ENCODE data around the gene VPS13C. TPM values are rescaled to one million over a fixed set of nuclear protein-coding genes. Genes with fewer than 3 reads are reported as not detected.

VPS13C gene
- total RNA-seq, 1 donor from 2014 or later = 33.6 TPM

DNA sequence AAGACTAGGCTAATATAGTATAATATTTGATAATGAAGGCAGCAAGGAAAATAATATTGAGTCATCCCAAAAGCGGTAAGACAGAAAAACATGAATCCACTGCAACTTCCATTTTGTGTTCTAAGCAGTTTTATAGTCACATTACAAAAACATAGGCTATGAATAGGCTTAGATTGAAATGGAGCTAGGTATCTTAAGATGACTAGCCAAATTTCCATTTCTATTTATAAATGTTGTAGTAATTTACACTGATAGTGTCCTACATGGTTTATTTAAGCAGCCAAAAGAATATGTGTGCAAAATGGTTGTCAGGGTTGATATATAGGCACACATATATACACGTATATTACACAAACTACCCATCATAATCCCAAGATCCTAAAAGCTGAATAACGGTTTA is 82.0 kb downstream of the VPS13C start:
- TF ChIP-seq, protein P1, sequence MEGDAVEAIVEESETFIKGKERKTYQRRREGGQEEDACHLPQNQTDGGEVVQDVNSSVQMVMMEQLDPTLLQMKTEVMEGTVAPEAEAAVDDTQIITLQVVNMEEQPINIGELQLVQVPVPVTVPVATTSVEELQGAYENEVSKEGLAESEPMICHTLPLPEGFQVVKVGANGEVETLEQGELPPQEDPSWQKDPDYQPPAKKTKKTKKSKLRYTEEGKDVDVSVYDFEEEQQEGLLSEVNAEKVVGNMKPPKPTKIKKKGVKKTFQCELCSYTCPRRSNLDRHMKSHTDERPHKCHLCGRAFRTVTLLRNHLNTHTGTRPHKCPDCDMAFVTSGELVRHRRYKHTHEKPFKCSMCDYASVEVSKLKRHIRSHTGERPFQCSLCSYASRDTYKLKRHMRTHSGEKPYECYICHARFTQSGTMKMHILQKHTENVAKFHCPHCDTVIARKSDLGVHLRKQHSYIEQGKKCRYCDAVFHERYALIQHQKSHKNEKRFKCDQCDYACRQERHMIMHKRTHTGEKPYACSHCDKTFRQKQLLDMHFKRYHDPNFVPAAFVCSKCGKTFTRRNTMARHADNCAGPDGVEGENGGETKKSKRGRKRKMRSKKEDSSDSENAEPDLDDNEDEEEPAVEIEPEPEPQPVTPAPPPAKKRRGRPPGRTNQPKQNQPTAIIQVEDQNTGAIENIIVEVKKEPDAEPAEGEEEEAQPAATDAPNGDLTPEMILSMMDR (IDR thresholded peaks at IDR 0.05) = no peak
- H3K4me1 ChIP-seq = no peaks in the 10 kb centered on the region
- no peak for DNase-seq (ENCODE audit: low spot score in 2 of 2)
- H3K9me3 ChIP-seq = no peaks in the 10 kb centered on the region
- H3K27ac ChIP-seq = no peak overlapping the region
- H3K4me3 ChIP-seq = no peak overlapping the region
- no peaks in the 10 kb centered on the region for H3K27me3 ChIP-seq
- peaks cover 27 to 54% of the 10 kb centered on the region in 2 donors for H3K36me3 ChIP-seq
- intact Hi-C loops (cut with DNase I) = no loop called here

DNA sequence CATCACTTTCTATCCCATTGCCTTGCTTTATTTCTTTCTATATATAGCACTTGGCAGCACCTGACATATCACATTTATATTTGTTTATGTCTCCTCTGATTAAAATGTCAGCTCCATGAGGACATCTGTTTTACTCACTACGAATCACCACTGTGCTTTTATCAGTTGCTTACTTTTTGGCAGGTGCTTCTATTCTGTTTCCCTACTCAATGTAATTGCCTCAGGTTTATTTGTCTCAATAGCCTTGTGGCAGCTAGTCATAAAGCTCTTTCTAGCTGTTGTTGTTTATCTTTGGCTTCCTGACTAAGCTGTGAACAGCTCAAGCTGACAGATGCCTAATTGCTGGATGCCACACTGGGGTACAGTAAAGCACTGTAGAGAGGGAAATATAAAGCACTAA is 85.5 kb downstream of the VPS13C start:
- H3K9me3 ChIP-seq = no peaks in the 10 kb centered on the region
- no peak overlapping the region for H3K27ac ChIP-seq
- no peaks in the 10 kb centered on the region for H3K27me3 ChIP-seq
- H3K36me3 ChIP-seq = peaks cover 19 to 57% of the 10 kb centered on the region in 2 donors
- no peak for DNase-seq (ENCODE audit: low spot score in 2 of 2)
- TF ChIP-seq, protein P1 (IDR thresholded peaks at IDR 0.05) = no peak
- no peaks in the 10 kb centered on the region for H3K4me1 ChIP-seq
- intact Hi-C loops (cut with DNase I) = no loop called here
- H3K4me3 ChIP-seq = no peak overlapping the region

DNA sequence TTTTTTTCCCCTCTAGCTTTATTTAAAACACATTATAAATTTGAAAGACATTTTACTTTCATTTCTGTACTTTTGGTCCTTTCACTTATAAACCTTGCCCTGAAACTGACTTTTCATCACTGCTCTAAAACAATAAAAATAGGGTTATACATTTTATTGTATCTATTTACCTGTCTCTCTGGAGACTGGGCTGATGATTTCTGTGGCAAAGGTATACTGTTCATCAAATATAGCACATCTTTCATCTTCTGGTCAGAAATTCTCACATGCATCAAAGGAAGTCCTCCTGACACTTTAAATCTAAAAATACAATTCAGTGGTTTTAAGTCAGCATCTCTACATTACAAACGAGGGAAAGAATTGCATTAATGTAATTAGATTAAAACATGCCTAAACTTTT is 86.1 kb downstream of the VPS13C start:
- no peaks in the 10 kb centered on the region for H3K9me3 ChIP-seq
- H3K36me3 ChIP-seq = peaks cover 15 to 52% of the 10 kb centered on the region in 2 donors
- TF ChIP-seq, protein P1 (IDR thresholded peaks at IDR 0.05) = no peak
- no peaks in the 10 kb centered on the region for H3K4me1 ChIP-seq
- H3K27me3 ChIP-seq = no peaks in the 10 kb centered on the region
- intact Hi-C loops (cut with DNase I) = no loop called here
- no peak overlapping the region for H3K27ac ChIP-seq
- no peak overlapping the region for H3K4me3 ChIP-seq
- no peak for DNase-seq (ENCODE audit: low spot score in 2 of 2)

DNA sequence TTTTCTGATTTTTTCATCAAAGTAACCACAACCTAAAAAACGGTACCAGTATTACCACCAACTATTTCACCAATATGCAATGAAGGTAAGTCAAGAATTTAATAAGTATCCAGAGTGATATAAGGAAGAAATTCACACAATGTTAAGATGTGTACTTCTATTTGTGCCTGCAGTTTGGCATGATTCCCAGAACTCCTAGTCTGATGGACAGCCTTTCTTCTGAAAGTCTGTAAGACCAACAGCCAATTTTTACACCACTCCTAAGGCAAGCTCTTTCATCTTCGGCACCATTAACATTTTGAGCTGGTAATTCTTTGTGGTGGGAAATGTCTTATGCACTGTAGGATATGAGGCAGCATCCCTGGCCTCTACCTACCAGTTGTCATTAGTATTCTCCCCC is 108.3 kb downstream of the VPS13C start:
- Histone ChIP-seq H3K9me3 (no peaks in the 10 kb centered on the region), H3K27me3 (no peaks in the 10 kb centered on the region), H3K27ac (no peak overlapping the region), H3K4me1 (no peaks in the 10 kb centered on the region), H3K36me3 (peaks cover 15 to 43% of the 10 kb centered on the region in 2 donors), H3K4me3 (no peak overlapping the region)
- DNase-seq (ENCODE audit: low spot score in 2 of 2) = no peak
- TF ChIP-seq, protein P1 (IDR thresholded peaks at IDR 0.05) = no peak
- intact Hi-C loops (cut with DNase I) = no loop called here

DNA sequence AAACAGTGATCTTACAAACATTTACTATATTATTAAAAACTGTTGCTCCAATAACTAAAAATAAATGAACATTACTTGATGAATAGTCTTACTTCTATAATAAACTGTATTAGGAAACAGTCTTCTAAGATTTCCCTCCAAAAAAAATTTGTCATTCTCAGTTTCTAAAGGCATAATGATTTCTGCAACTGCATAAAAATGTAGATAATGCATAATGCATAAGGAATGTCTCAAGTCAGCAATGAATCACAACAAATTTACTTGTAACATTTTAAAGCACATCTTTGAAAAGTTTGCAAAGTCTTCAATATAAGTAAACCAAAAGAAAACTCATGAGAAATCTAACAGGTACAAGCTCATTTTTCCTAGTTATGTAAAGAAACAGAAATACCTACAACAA is 113.5 kb downstream of the VPS13C start:
- no peaks in the 10 kb centered on the region for H3K27me3 ChIP-seq
- H3K4me3 ChIP-seq = no peak overlapping the region
- H3K9me3 ChIP-seq = no peaks in the 10 kb centered on the region
- H3K27ac ChIP-seq = no peak overlapping the region
- H3K36me3 ChIP-seq = peaks cover 23 to 54% of the 10 kb centered on the region in 2 donors
- H3K4me1 ChIP-seq = no peaks in the 10 kb centered on the region
- DNase-seq (ENCODE audit: low spot score in 2 of 2) = no peak
- intact Hi-C loops (cut with DNase I) = no loop called here
- TF ChIP-seq, protein P1 (IDR thresholded peaks at IDR 0.05) = no peak

DNA sequence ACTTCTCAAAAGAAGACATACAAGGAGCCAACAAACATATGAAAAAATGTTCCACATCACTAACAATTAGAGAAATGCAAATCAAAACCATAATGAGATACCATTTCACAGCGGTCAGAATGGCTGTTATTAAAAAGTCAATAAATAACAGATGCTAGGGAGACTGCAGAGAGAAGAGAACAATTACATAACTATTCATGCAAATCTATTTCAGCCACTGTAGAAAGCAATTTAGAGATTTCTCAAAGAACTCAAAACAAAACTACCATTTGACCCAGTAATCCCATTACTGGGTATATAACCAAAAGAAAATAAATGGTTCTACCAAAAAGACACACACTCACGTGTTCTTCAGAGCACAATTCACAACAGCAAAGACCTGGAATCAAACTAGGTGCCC is 116.3 kb downstream of the VPS13C start:
- no peaks in the 10 kb centered on the region for H3K27me3 ChIP-seq

More for the DNA sequence above, 116.3 kb downstream of the VPS13C start:
- DNase-seq (ENCODE audit: low spot score in 2 of 2) = no peak
- TF ChIP-seq, protein P1 (IDR thresholded peaks at IDR 0.05) = no peak
- peaks cover 21 to 56% of the 10 kb centered on the region in 2 donors for H3K36me3 ChIP-seq
- no peaks in the 10 kb centered on the region for H3K4me1 ChIP-seq
- intact Hi-C loops (cut with DNase I) = no loop called here
- H3K27ac ChIP-seq = no peak overlapping the region
- H3K9me3 ChIP-seq = no peaks in the 10 kb centered on the region
- H3K4me3 ChIP-seq = no peak overlapping the region

Data from ascending aorta (tissue), 2 donors.